SK-N-SH (cell line): ENCODE results near the gene PLCL2. TPM values are rescaled to one million over a fixed set of nuclear protein-coding genes. Genes with fewer than 3 reads are reported as not detected.

ENCODE experiments used
- CTCF ChIA-PET: fragments of 300-600, 350-600 bp; formaldehyde crosslinking; extraction: SDS; loops from one replicate; lab custom pipeline; 2021; lab: Yijun Ruan, JAX
- POLR2A ChIA-PET: fragments of 350-600 bp; sonication (Branson Sonifier 250); formaldehyde crosslinking; extraction: SDS; loops from one replicate; lab custom pipeline; 2020; ENCODE audit warnings: antibody characterized with exemption, inconsistent platforms; lab: Yijun Ruan, JAX
- DNase-seq: peaks from one replicate; pipeline ENCODE4 v3.0.0; 2012
- H2AFZ ChIP-seq: fragments of 200-600 bp; sonication (generic); 2 replicates; pipeline ENCODE4 v1.8.1; 2016; ENCODE audit warnings: antibody characterized with exemption, mild to moderate bottlenecking, low read depth
- H3F3A ChIP-seq: fragments of 200-600 bp; sonication (generic); replicated peaks from 2 replicates; pipeline ENCODE3; 2016; ENCODE audit warnings: antibody characterized with exemption, mild to moderate bottlenecking; ENCODE audit not compliant: insufficient read depth
- H3K27ac ChIP-seq, 2 experiments: fragments of 200-500 bp in 1 of 2; fragments of 200-600 bp in 1 of 2; sonication (Bioruptor generic) in 1 of 2; sonication (generic), shearing (Covaris generic) in 1 of 2; 2 replicates each; pipeline versions ENCODE4 v1.5.1 to v1.6.1; 2014 to 2016; ENCODE audit warnings: low read depth in 2 of 2, inconsistent platforms in 1 of 2, low read length in 1 of 2, mild to moderate bottlenecking in 1 of 2, mixed read lengths in 1 of 2
- H3K27me3 ChIP-seq: fragments of 200-600 bp; sonication (generic), shearing (Covaris generic); 2 replicates; pipeline ENCODE4 v1.6.1; 2016; ENCODE audit warnings: mixed run types; ENCODE audit not compliant: insufficient read depth
- H3K36me3 ChIP-seq, 2 experiments: fragments of 200-500 bp in 1 of 2; fragments of 200-600 bp in 1 of 2; sonication (Bioruptor generic) in 1 of 2; sonication (generic) in 1 of 2; replicated peaks in 1 of 2; 2 replicates each; pipeline versions ENCODE3 to v1.5.1; 2014 to 2016; ENCODE audit warnings: low read length in 1 of 2, mild to moderate bottlenecking in 1 of 2; ENCODE audit not compliant: insufficient read depth in 2 of 2, control insufficient read depth in 1 of 2
- H3K4me1 ChIP-seq, 2 experiments: fragments of 200-500 bp in 1 of 2; fragments of 200-600 bp in 1 of 2; sonication (Bioruptor generic) in 1 of 2; sonication (generic), shearing (Covaris generic) in 1 of 2; 2 replicates each; pipeline versions ENCODE4 v1.5.1 to v1.6.1; 2014 to 2016; ENCODE audit warnings: low read depth in 1 of 2, low read length in 1 of 2, mixed run types in 1 of 2; ENCODE audit not compliant: insufficient read depth in 2 of 2, control insufficient read depth in 1 of 2
- H3K4me2 ChIP-seq: fragments of 200-600 bp; sonication (generic), shearing (Covaris generic); 2 replicates; pipeline ENCODE4 v1.6.1; 2017; ENCODE audit warnings: mixed run types
- H3K4me3 ChIP-seq, 2 experiments: fragments of 200-500 bp in 1 of 2; fragments of 200-600 bp in 1 of 2; sonication (Bioruptor generic) in 1 of 2; sonication (generic), shearing (Covaris generic) in 1 of 2; 2 replicates each; pipeline versions ENCODE4 v1.5.1 to v1.8.1; 2014 to 2016; ENCODE audit warnings: low read depth in 2 of 2, inconsistent platforms in 1 of 2, low read length in 1 of 2, mild to moderate bottlenecking in 1 of 2, mixed read lengths in 1 of 2, moderate library complexity in 1 of 2
- H3K79me2 ChIP-seq: fragments of 200-600 bp; sonication (generic); 2 replicates; pipeline ENCODE4 v1.8.1; 2017; ENCODE audit warnings: mild to moderate bottlenecking; ENCODE audit not compliant: insufficient read depth
- H3K9ac ChIP-seq: fragments of 200-600 bp; sonication (generic); 2 replicates; pipeline ENCODE4 v1.6.1; 2017; ENCODE audit warnings: mixed run types
- H3K9me2 ChIP-seq: fragments of 200-600 bp; sonication (generic); 2 replicates; pipeline ENCODE4 v1.6.1; 2017; ENCODE audit warnings: mixed run types
- H3K9me3 ChIP-seq: fragments of 200-600 bp; sonication (generic); 2 replicates; pipeline ENCODE4 v1.6.1; 2017; ENCODE audit warnings: mixed run types, mild to moderate bottlenecking, moderate library complexity
- H4K20me1 ChIP-seq: fragments of 200-600 bp; sonication (generic); 2 replicates; pipeline ENCODE4 v1.6.1; 2017; ENCODE audit warnings: mild to moderate bottlenecking, mixed run types; ENCODE audit not compliant: insufficient read depth
- CHD2 ChIP-seq: fragments of 150-350 bp; IDR thresholded peaks from 2 replicates; pipeline ENCODE4 v1.6.1; 2018; ENCODE audit warnings: low read length; ENCODE audit not compliant: partially characterized antibody
- EP300 ChIP-seq, 2 experiments: IDR thresholded peaks; 2 replicates each; pipeline versions ENCODE4 v1.4.0 to v1.6.1; 2012; ENCODE audit warnings: borderline replicate concordance in 1 of 2, low read depth in 1 of 2, low read length in 1 of 2
- EZH2phosphoT487 ChIP-seq: fragments of 200-600 bp; sonication (generic); IDR thresholded peaks from 2 replicates; pipeline ENCODE4 v1.6.1; 2017; ENCODE audit warnings: low read depth, mixed run types, mild to moderate bottlenecking, antibody characterized with exemption, moderate library complexity, borderline replicate concordance
- FOSL2 ChIP-seq: IDR thresholded peaks from 2 replicates; pipeline ENCODE4 v1.4.0; 2012; ENCODE audit warnings: low read depth, mild to moderate bottlenecking, moderate library complexity, borderline replicate concordance
- MAX ChIP-seq: IDR thresholded peaks from 2 replicates; pipeline ENCODE4 v1.4.0; 2012; ENCODE audit warnings: low read depth
- MEF2A ChIP-seq: IDR thresholded peaks from 2 replicates; pipeline ENCODE4 v1.4.0; 2012; ENCODE audit warnings: low read depth, borderline replicate concordance
- TCF12 ChIP-seq: IDR thresholded peaks from 2 replicates; pipeline ENCODE4 v1.4.0; 2012
- TEAD4 ChIP-seq: IDR thresholded peaks from 2 replicates; pipeline ENCODE4 v1.4.0; 2012; ENCODE audit warnings: mild to moderate bottlenecking, borderline replicate concordance; ENCODE audit not compliant: insufficient read depth
- USF1 ChIP-seq: IDR thresholded peaks from 2 replicates; pipeline ENCODE4 v1.4.0; 2012; ENCODE audit warnings: low read depth, borderline replicate concordance
- ZBTB33 ChIP-seq: IDR thresholded peaks from 2 replicates; pipeline ENCODE4 v1.4.0; 2012; ENCODE audit warnings: low read depth, borderline replicate concordance
- WGBS: methylation state at CpG from one replicate; pipeline ENCODE4 v1.1.6; 2017; ENCODE audit warnings: low lambda C conversion rate; 5-methylcytosine and 5-hydroxymethylcytosine counted together
- polyA plus RNA-seq, 3 experiments: library from polyadenylated mRNA; depleted of rRNA; stranded (reverse); fragments of >200 nt; gene quantifications; 2 replicates each; pipeline ENCODE4 v1.2.3, GENCODE V29; 2012
- TF ChIP-seq, protein P1 (sequence below): fragments of 150-350 bp; IDR thresholded peaks from 2 replicates; pipeline ENCODE4 v1.6.1; 2016; ENCODE audit warnings: mild to moderate bottlenecking, low read depth, low read length

The PLCL2 gene
- polyA plus RNA-seq, 1 of the 3 experiments (the other 2 are of a cell fraction), result 0.85 TPM

DNA sequence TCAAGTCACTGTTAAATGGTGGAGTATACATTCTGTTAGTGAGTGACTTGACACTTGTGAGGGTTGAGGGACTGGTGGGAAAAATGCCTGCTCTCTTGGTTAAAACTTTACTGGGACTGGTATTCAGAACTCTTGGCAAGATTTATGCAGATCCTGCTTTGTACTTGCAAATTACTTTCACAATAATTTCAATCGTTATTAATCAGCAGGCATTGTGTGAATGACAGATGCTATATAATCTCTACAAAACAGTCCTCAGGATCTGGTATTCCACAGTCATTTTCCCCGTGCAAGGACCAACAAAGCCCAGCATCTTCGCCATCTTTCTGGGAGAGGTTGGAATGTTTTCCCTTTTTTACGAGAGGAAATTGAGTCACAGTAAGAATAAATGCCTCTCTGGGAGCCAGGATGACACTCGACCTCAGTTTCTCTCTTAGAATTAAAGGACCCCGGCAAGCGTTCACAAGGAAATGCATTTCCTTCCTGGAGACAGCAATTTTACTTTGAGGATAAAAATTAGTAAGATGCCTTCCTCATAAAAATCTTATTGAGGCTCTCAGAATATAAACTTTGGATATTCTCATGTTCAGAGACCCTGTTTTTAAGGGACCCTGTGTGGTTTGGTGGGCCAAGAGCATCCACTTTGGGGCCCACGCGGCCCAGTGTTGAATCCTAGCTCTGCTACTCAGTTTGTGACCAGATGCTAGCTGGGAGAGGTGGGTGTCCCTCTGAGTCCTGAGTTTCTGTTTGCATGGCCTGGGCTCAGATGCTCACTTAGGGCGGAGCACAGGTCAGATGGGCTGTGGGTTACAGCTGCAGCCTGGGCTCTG, 45.3 kb upstream of the PLCL2 start (continued):
- TF ChIP-seq ZBTB33, result no peak
- TF ChIP-seq TCF12, result no peak
- TF ChIP-seq FOSL2, result no peak
- TF ChIP-seq EZH2phosphoT487, result no peak
- no peak for TF ChIP-seq MAX
- no peak for TF ChIP-seq EP300 (IDR thresholded peaks at IDR 0.05; ENCODE audit: borderline replicate concordance in 1 of 2, low read depth in 1 of 2, low read length in 1 of 2)
- TF ChIP-seq CHD2, result no peak
- no peak for TF ChIP-seq USF1

DNA sequence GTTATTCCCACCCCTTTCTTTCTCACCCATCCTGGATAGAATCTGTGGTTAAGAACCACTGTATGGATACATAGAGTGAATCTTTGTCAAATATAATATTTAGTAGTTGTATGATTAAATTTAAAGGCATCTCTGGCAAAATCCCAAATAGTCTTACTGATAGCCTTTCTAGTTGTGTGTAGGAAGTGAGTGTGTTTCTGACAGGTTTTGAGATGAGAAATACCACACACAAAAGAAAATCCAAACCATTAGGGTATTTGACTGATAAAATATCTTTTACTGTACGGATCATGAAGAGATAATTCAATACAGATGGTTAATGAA, 44.7 kb upstream of the PLCL2 start:
- POLR2A ChIA-PET, result no interaction called here
- TF ChIP-seq TCF12 (peak; percentile 48), MEF2A (no peak), TEAD4 (no peak), CHD2 (no peak), FOSL2 (no peak)
- TF ChIP-seq, protein P1, sequence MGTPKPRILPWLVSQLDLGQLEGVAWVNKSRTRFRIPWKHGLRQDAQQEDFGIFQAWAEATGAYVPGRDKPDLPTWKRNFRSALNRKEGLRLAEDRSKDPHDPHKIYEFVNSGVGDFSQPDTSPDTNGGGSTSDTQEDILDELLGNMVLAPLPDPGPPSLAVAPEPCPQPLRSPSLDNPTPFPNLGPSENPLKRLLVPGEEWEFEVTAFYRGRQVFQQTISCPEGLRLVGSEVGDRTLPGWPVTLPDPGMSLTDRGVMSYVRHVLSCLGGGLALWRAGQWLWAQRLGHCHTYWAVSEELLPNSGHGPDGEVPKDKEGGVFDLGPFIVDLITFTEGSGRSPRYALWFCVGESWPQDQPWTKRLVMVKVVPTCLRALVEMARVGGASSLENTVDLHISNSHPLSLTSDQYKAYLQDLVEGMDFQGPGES, result no peak

More for the DNA sequence above, 44.7 kb upstream of the PLCL2 start:
- Histone ChIP-seq H3K36me3 (no peaks in the 10 kb centered on the region), H3K4me3 (no peak overlapping the region), H3K27ac (no peak overlapping the region), H3K27me3 (no peaks in the 10 kb centered on the region), H3K9me3 (no peaks in the 10 kb centered on the region), H3K79me2 (no peaks in the 10 kb centered on the region), H3K4me1 (peaks cover 0 to 2% of the 10 kb centered on the region in 2 experiments; a peak in 2 of 4 replicates), H2AFZ (no peak overlapping the region), H3K9me2 (no peaks in the 10 kb centered on the region), H3K9ac (no peak overlapping the region), H4K20me1 (no peaks in the 10 kb centered on the region), H3K4me2 (no peak overlapping the region), H3F3A (no peaks in the 10 kb centered on the region)
- CTCF ChIA-PET, result no interaction called here
- 11% methylated on average over 1 of the region's 1 CpG for WGBS
- no peak for DNase-seq
